8988T (cell line): ENCODE results near the gene THSD7A.

Experiments
- DNase-seq: peaks from one replicate; pipeline ENCODE4 v3.0.0; 2011

THSD7A gene

GRCh38 chr7:11701829-11702560, 130.0 kb downstream of the THSD7A start:
- DNase-seq, result no peak

DNA sequence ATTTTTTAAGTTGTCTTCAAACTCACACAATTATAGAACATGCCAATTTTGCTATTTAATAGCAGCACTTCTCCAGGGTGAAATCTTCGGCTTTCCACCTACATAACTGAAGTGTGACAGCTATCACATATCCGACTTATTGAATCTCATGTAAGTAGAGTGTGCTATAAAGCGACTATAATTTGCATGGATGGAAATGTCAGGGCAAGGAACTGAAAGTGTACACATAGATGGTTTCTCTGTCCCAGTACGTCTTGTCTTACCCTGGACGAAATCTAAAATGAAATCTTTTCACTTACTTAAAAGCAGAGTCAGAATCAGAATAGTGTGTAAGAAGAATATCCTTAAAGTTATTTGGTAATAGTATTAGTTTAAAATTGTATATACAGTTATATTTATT, 132.3 kb downstream of the THSD7A start:
- DNase-seq, result no peak

DNA sequence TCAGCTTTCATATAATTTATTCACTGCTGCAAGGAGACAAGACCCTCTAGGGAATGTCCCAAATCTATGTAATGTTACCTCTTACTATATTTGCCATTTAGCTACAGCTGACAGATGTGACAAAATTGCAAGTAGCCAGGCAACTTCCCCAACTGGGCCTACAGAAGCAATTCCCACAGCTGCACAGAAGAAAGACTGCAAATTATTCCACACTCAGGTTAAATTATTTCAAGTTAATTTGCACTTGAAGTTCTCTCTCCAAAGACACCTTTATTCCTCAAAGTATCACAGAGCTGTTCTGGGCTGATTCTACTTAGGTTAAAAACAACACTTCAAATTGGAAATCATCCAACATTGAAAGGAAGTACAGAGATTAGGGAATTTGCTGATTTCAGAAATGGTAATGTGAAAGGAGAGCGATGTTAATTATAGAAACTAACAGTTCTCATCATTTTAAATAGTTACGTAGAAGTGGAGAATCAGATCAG, 133.6 kb downstream of the THSD7A start:
- no peak for DNase-seq

GRCh38 chr7:11690395-11690794, 141.6 kb downstream of the THSD7A start:
- no peak for DNase-seq

DNA sequence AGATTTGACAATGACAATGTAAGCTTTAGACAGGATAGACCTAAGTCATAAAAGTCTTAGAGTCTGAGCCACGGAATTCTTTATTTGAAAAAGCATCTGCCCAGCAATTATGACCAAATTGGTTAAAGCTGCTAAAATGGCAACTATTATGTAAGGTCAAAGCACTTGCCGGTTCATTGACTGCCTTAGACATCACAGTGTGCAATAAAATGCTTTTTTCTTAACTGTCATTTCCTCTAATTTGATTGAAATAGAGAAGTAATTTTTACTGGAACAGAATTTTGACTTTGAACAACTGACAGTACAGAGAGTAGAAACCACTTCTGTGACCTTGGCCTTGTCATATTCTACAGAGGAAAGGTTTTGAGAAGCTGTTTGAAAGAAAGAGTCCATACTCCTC, 142.9 kb downstream of the THSD7A start:
- DNase-seq, result no peak

DNA sequence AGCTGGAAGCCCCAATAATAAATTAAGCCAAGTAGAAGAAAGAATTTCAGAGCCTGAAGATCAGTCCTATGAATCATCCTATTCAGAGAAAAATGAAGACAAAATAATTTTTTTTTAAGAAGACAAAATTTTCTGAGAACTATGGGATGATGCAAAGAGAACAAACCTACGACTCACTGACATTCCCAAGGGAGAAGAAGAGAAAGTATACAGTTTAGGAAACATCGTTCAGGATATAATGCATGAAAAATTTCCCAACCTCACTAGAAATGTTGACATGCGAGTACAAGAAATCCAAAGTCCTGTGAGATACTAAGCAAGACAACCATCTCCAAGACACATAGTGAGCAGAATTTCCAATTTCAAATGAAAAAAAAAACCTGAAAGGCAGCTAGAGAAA, 150.5 kb downstream of the THSD7A start:
- no peak for DNase-seq

- no peak for DNase-seq
Measured at GRCh38 chr7:11675163-11675562, 156.8 kb downstream of the THSD7A start.

DNA sequence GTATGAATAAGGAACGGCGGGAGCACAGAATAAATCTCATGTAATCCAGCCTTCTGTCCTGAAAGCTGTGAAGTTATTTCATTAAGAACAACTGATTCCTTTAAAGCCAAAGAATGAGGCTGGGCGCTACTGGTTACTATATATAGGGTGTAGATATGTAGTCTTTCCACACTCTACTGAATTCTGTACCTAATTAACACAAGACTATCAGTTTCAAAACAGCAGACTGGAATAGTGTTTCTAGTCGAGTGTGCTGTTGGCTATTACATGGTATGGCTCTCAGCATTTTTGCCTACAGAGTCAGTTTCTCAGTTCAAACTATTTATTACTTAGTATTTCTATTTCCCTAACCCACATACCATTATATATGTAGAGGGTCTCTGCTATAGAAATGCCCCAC, 163.3 kb downstream of the THSD7A start:
- DNase-seq, result no peak

DNA sequence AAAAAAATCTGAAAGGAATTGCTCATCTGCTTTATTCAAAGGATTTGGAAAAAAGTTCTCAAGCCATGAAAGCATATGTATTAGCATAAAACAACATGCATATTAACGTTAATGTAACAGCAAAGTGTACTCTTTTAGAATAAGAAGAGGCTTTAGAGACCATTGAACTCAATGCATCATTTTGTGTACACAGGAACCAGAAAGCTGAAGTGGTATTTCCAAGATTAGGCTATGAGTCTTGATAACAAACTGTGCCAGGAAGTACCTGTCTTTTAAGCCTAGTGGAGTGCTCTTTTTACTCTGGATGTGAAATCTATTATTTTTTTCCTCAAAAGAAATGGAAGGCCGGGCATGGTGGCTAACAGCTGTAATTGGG, 164.2 kb downstream of the THSD7A start:
- DNase-seq, result no peak

- no peak for DNase-seq
Measured at GRCh38 chr7:11667071-11667809, 164.8 kb downstream of the THSD7A start.

- no peak for DNase-seq
Measured at GRCh38 chr7:11665357-11665756, 166.6 kb downstream of the THSD7A start.

DNA sequence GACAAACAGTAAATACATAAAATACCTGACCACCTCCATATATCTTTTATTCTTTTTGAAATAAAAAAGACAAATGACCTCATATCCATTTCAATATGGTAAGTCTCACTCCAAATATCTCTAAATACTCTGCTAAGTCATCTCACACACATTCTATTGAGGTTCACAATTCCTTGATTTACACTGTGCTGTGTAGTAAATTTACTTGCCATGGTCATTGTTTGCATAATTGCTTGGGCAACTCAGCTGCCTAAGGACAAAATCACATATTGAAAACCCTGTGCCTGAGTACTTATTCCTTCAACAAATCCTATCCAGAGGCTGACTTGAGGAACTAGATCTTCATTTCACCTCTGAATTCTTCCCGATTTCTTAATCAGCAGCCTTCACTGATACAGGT, 176.4 kb downstream of the THSD7A start:
- no peak for DNase-seq

- DNase-seq, result no peak
Measured at GRCh38 chr7:11655163-11655562, 176.8 kb downstream of the THSD7A start.

DNA sequence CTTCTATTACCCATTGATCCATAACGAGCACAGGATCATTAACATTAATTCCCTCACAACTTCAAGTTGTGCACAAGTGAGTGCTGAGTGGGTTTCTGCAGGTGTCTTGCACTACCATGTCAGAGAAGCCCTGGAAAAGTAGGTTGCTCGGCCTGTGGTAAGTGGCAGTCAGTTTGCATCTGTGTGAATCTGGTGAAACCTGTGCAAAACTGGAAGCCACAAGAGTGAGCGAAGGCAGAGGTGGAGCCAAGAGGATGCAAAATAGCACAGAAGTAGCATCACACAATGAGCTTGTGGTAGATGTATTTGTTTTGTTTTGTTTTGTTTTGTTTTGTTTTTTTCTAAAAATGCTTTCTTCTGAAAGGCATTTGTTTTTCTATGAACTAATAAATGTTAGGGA, 181.5 kb downstream of the THSD7A start:
- no peak for DNase-seq

GRCh38 chr7:11650030-11650429, 182.0 kb downstream of the THSD7A start:
- no peak for DNase-seq

DNA sequence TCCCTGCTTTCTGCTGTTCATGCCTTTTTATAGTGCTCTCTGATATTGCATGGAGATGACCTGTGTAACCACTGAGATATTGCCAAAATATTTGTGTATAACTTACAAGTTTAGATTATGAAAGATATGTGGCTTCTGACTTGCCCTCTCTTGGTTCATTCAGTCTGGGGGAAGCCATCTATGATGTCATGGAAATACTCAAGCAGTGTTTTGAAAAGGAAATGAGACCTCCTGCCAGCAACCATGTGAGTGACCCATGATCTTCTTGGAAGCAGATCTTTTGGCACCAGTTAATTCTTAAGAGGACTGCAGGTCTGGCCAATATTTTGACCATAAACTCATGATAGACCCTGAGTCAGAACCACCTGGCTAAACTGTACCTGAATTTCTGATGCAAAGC, 183.0 kb downstream of the THSD7A start:
- DNase-seq, result no peak

- DNase-seq, result no peak
Measured at GRCh38 chr7:11648101-11648500, 183.9 kb downstream of the THSD7A start.

- no peak for DNase-seq
Measured at GRCh38 chr7:11642841-11643240, 189.2 kb downstream of the THSD7A start.

GRCh38 chr7:11642276-11642675, 189.7 kb downstream of the THSD7A start:
- DNase-seq, result no peak

GRCh38 chr7:11638011-11638774, 193.8 kb downstream of the THSD7A start:
- DNase-seq, result no peak

DNA sequence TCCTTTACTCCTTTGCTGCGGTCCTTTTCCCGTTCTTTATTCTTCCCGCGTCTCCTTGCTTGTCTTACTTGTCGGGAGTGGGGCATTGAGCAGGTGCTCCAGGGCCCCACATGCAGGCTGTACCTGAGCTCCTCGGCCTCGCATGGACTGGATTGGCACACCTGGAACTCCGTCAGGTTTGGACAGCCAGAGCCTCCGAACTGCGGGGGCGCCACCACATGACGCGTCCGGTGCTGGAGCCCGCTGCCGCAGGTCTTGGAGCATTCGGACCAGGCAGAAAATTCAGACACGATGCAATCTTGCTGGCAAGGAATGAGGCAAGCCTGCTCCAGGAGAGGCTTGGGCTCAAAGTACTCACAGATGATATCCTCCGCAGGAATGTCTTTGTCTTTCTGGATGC, 195.7 kb downstream of the THSD7A start:
- no peak for DNase-seq

DNA sequence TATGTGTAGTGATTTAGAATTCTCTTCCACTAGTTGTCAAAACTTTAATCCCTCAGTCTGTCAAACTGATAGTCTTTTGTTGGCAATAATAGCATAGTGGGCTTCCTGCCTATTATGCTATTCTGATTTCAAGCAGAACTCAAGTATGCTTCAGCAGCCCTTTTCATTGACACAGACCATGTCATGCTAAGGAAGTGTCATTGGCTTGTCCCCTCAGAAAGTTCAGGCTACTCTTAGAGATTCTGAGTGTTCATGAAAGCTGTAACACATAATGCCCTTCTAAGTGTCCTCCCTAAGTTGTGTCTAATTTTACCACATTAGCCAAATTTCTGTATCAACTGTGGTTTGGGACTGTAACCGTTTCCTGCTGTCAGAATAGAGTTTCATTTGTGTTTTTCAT, 198.7 kb downstream of the THSD7A start:
- DNase-seq, result no peak

- no peak for DNase-seq
Measured at GRCh38 chr7:11630355-11630754, 201.6 kb downstream of the THSD7A start.

- no peak for DNase-seq
Measured at GRCh38 chr7:11625669-11626068, 206.3 kb downstream of the THSD7A start.
